C4-2B (cell line): ENCODE data around the gene PTPRN2.

Source experiments
- H3K27ac ChIP-seq: fragments of 450-650 bp; 2 replicates; pipeline ENCODE4 v1.5.1; 2017
- CTCF ChIP-seq: fragments of 450-650 bp; conservative IDR thresholded peaks from 2 replicates; pipeline ENCODE4 v1.5.1; 2017; ENCODE audit warnings: mild to moderate bottlenecking
- ZFX ChIP-seq: fragments of 450-650 bp; IDR thresholded peaks from 2 replicates; pipeline ENCODE4 v1.6.1; 2017

The PTPRN2 gene

GRCh38 chr7:157555313-157555712 is 1032.3 kb downstream of the PTPRN2 start:
- H3K27ac ChIP-seq = no peak overlapping the region
- TF ChIP-seq ZFX (no peak), CTCF (no peak)

DNA sequence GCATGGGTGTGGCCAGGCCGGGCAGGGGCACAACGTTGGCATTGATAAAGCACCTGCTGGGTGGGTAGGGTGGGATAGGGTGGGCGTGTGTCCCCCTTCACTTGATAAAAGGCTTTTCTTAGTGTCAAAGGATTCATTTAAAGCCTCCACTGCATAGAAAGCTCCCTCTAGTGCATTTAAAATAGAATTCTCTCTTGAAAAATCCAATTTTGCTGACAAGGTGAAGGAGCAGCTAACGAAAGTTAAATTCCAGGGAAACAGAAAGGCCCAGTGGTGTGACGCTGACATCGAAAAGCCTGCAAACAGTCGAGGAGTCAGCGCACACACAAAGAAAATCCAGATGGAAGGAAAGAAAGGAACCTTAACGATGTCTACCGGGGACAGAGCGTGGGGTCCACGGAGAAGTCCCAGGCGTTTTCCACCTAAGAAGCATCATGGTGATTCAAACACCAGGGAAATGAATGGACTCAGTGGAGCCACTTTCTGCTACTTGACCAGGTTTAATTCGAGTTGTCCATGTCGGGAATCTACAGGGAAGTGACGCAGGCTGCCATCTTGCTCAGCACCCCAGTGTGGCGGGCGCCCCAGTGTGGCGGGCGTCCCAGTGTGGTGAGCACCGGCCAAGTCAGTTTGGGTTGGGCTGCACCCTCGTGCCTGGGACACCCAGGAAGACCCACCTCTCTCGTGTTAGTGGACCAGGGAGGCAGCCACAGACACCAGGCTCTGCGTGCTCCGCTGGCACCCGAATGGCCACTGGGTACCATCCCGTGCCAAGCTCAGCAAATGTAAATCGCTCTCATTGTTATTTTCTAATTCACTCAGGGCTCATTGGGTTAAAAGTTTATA is 1033.0 kb downstream of the PTPRN2 start:
- H3K27ac ChIP-seq = no peak overlapping the region
- TF ChIP-seq CTCF (no peak), ZFX (no peak)

DNA sequence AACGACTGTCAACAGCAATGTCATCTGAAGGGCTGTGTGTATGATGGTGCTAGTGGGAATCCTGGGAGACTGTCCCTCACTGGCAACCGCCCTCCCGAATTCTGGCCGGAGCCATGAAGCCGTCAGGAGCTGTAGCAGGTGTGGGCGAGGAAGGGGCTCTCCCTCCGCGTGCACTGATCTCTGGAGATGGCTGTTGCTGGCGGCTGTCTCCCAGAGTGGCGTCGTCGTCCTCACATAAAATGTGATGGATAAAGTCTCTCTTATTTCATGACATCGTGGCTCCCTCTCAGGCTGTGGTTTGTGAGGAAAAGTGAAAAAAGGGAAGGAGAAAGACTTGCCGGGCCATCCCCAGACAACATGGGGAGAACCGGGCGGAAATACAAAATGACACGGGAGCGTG is 1034.4 kb downstream of the PTPRN2 start:
- TF ChIP-seq ZFX (no peak), CTCF (no peak)
- H3K27ac ChIP-seq = no peak overlapping the region

- TF ChIP-seq ZFX (no peak), CTCF (no peak)
- H3K27ac ChIP-seq = no peak overlapping the region
Observed at GRCh38 chr7:157552295-157552993, 1035.2 kb downstream of the PTPRN2 start.

GRCh38 chr7:157551325-157552070 is 1036.1 kb downstream of the PTPRN2 start:
- no peak for TF ChIP-seq ZFX
- no peak overlapping the region for H3K27ac ChIP-seq

DNA sequence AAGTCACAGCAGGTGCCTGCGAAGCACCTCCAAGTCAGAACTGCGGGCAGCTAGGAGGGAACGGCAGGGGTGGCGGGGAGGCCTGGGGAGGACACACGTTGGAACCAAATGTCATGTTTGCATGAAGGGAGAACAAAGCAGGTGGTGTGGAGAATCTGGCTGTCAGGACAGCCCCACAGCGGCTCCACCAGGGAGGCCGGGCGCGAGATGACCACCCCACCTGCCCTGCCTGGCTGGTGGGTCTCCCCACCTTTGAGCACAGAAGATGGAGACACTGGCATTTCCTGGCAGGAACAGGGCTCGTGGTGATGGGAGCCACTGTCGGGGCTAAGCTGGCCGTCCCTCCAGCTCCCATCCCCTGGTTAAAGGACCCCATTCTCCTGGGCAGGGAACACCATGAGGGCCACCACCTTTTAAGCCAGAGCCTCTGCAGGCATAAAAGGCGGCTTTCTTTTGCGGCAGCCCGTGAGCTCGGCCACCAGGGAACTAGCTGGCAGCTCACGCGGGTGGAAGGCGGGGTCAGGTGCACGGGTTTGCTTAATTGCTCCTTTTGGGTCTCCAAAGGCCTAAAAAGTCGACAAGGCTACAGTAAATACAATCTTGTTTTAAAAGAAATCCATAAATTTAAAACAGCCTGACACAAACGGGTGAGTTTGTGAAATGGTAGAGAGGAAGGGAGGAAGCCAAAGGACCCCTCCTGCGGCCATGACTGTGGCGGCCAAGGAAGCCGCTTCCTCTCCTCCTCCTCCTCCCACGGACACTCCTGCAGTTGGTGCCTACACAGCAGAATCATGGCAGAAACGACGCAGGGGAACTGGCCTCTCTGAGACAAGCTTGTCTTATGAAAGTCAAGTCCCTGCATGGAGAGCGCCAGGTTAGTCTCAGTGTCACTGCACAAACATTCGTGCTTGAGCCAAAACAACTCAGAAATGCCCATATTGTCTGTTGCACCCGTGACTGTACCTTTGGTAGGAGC is 1037.0 kb downstream of the PTPRN2 start:
- TF ChIP-seq ZFX (no peak), CTCF (no peak)
- H3K27ac ChIP-seq = no peak overlapping the region
